ENCODE data around the gene TIMP3. TPM values are rescaled to one million over a fixed set of nuclear protein-coding genes. Genes with fewer than 3 reads are reported as not detected.

The TIMP3 gene
- total and polyA plus RNA-seq, 2 donors (not counting 1 experiment from before 2014, with no cell fraction given): not detected

GRCh38 chr22:32879550-32879949 is 78.0 kb downstream of the TIMP3 start:
- H3K4me3 ChIP-seq (ENCODE audit: control extremely low read depth in 1 of 5, extremely low read depth in 1 of 5, insufficient read depth in 1 of 5, low read depth in 2 of 5, low read length in 4 of 5): no peak overlapping the region
- H3K79me2 ChIP-seq (ENCODE audit: control insufficient read depth, insufficient read depth, low read length): no peaks in the 10 kb centered on the region
- ATAC-seq (ENCODE audit: low read depth) (no peak), DNase-seq (no peak)
- no peak overlapping the region for H3K27ac Mint-ChIP-seq
- intact Hi-C loops (cut with micrococcal nuclease): no loop called here
- TF ChIP-seq CTCF (IDR thresholded peaks at IDR 0.05) (no peak), EZH2 (IDR thresholded peaks at IDR 0.05; ENCODE audit: borderline replicate concordance, insufficient read depth, low read depth, low read length, poor library complexity, severe bottlenecking) (no peak)
- H2AFZ ChIP-seq (ENCODE audit: insufficient read depth, low read depth, low read length, poor library complexity, severe bottlenecking): no peak overlapping the region
- no peaks in the 10 kb centered on the region for H3K36me3 ChIP-seq (replicated peaks in 1 of 2; ENCODE audit: control extremely low read depth in 1 of 2, control insufficient read depth in 1 of 2, extremely low read depth in 1 of 2, insufficient read depth in 2 of 2, low read length in 1 of 2)
- peaks cover 15% of the 10 kb centered on the region for H3K27me3 Mint-ChIP-seq
- ChIA-PET POLR2A (no interaction called here), CTCF (no interaction called here)
- H3K27me3 ChIP-seq (replicated peaks in 1 of 4; ENCODE audit: control extremely low read depth in 1 of 4, control insufficient read depth in 3 of 4, insufficient read depth in 4 of 4, low read length in 3 of 4): no peaks in the 10 kb centered on the region
- no peaks in the 10 kb centered on the region for H4K20me1 ChIP-seq (ENCODE audit: control insufficient read depth, insufficient read depth, low read length, poor library complexity, severe bottlenecking)
- no peaks in the 10 kb centered on the region for H3K9me3 ChIP-seq (ENCODE audit: control extremely low read depth in 1 of 3, control insufficient read depth in 2 of 3, insufficient read depth in 1 of 3, low read length in 2 of 3)
- no peak overlapping the region for H3K27ac ChIP-seq (ENCODE audit: low read length in 2 of 2)
- no peak overlapping the region for H3K4me3 Mint-ChIP-seq
- no CpG with 5 or more reads among the region's 1 CpG for WGBS (ENCODE audit: insufficient coverage)
- H3K4me2 ChIP-seq (replicated peaks; ENCODE audit: low read depth, low read length, poor library complexity, severe bottlenecking): no peak overlapping the region
- H3K9me3 Mint-ChIP-seq (ENCODE audit: insufficient read depth): no peaks in the 10 kb centered on the region
- peaks cover 10 to 14% of the 10 kb centered on the region in 2 donors for H3K4me1 ChIP-seq (ENCODE audit: control insufficient read depth in 2 of 2, insufficient read depth in 2 of 2, low read length in 2 of 2)
- H3K9ac ChIP-seq (ENCODE audit: low read length): no peak overlapping the region
- peaks cover 19% of the 10 kb centered on the region for H3K4me1 Mint-ChIP-seq

- no peak for TF ChIP-seq CTCF (IDR thresholded peaks at IDR 0.05)
- TF ChIP-seq EZH2 (IDR thresholded peaks at IDR 0.05; ENCODE audit: borderline replicate concordance, insufficient read depth, low read depth, low read length, poor library complexity, severe bottlenecking): no peak
- peaks cover 19% of the 10 kb centered on the region for H3K4me1 Mint-ChIP-seq
- peaks cover 10 to 14% of the 10 kb centered on the region in 2 donors for H3K4me1 ChIP-seq (ENCODE audit: control insufficient read depth in 2 of 2, insufficient read depth in 2 of 2, low read length in 2 of 2)
- CTCF ChIA-PET: no interaction called here
- no peak overlapping the region for H2AFZ ChIP-seq (ENCODE audit: insufficient read depth, low read depth, low read length, poor library complexity, severe bottlenecking)
- WGBS (ENCODE audit: insufficient coverage): no CpG with 5 or more reads among the region's 2 CpGs
- no peak overlapping the region for H3K4me3 Mint-ChIP-seq
- H3K27ac ChIP-seq (ENCODE audit: low read length in 2 of 2): no peak overlapping the region
- no peak overlapping the region for H3K27ac Mint-ChIP-seq
- no peaks in the 10 kb centered on the region for H3K27me3 ChIP-seq (replicated peaks in 1 of 4; ENCODE audit: control extremely low read depth in 1 of 4, control insufficient read depth in 3 of 4, insufficient read depth in 4 of 4, low read length in 3 of 4)
- H3K27me3 Mint-ChIP-seq: peaks cover 15% of the 10 kb centered on the region
- intact Hi-C loops (cut with micrococcal nuclease): no loop called here
- no peaks in the 10 kb centered on the region for H3K9me3 Mint-ChIP-seq (ENCODE audit: insufficient read depth)
- H3K9ac ChIP-seq (ENCODE audit: low read length): no peak overlapping the region
- no peaks in the 10 kb centered on the region for H3K9me3 ChIP-seq (ENCODE audit: control extremely low read depth in 1 of 3, control insufficient read depth in 2 of 3, insufficient read depth in 1 of 3, low read length in 2 of 3)
- H3K4me3 ChIP-seq (ENCODE audit: control extremely low read depth in 1 of 5, extremely low read depth in 1 of 5, insufficient read depth in 1 of 5, low read depth in 2 of 5, low read length in 4 of 5): no peak overlapping the region
- no peak for DNase-seq
- H3K36me3 ChIP-seq (replicated peaks in 1 of 2; ENCODE audit: control extremely low read depth in 1 of 2, control insufficient read depth in 1 of 2, extremely low read depth in 1 of 2, insufficient read depth in 2 of 2, low read length in 1 of 2): no peaks in the 10 kb centered on the region
- POLR2A ChIA-PET: no interaction called here
- no peaks in the 10 kb centered on the region for H4K20me1 ChIP-seq (ENCODE audit: control insufficient read depth, insufficient read depth, low read length, poor library complexity, severe bottlenecking)
- no peak overlapping the region for H3K4me2 ChIP-seq (replicated peaks; ENCODE audit: low read depth, low read length, poor library complexity, severe bottlenecking)
- H3K79me2 ChIP-seq (ENCODE audit: control insufficient read depth, insufficient read depth, low read length): no peaks in the 10 kb centered on the region
- no peak for ATAC-seq (ENCODE audit: low read depth)
These were observed 78.6 kb downstream of the TIMP3 start for GRCh38 chr22:32880061-32880460.

Data from B cell (primary cell).